Omental fat pad (tissue), 4 donors: ENCODE measurements around the gene FBXO21. TPM values are rescaled to one million over a fixed set of nuclear protein-coding genes. Genes with fewer than 3 reads are reported as not detected.
"Not testable (repeated sequence)": the region's sequence is repeated elsewhere in the genome, so short reads cannot be mapped to it uniquely, and the experiment has no call there.

ENCODE experiments used
- ATAC-seq: fragments of 150-250 bp; one replicate; pipeline ENCODE4 v1.9.1; 2016; ENCODE audit warnings: mild to moderate bottlenecking, moderate library complexity; ENCODE audit not compliant: low FRiP score
- DNase-seq: peaks from one replicate; pipeline ENCODE4 v3.0.0-alpha.2; 2019; ENCODE audit warnings: low spot score
- CTCF ChIP-seq, 3 donors: fragments of 450-650 bp; IDR thresholded peaks; one replicate each; pipeline ENCODE4 v1.5.1; 2016 to 2017; ENCODE audit warnings: antibody characterized with exemption in 3 of 3, mild to moderate bottlenecking in 3 of 3, moderate library complexity in 2 of 3
- total RNA-seq, 4 donors: library from RNA; depleted of rRNA; stranded (reverse); fragments of >200 nt; gene quantifications; one replicate each; pipeline ENCODE4 v1.1.0, GENCODE V29; 2016

Gene FBXO21
- total RNA-seq, 4 donors from 2014 or later, result 45.0 to 74.2 (median 62.2) TPM

DNA sequence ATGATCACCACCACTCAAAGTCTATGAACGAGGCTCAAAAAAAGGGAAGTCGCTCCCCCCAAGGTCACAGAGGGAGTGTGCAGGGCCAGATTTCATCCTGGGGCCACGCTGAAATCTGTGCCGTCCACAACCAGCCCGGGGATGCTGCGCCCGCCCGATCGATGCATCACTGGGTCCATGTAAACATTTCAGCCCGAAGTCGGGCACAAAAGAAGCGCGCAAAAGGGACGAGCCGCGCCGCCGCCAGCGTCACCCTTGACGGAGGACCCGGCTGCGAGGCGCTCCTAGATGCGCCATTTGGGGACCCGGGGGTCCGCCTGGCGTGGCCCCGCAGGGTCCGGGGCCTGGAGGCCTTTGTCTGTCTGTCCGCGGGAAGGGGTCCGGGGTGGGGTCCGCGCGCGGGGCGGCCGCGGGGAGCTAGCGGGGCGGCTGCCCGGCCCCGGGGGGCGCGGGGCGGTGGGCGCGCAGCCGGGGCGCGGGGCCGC, 503 bp downstream of the FBXO21 start:
- ATAC-seq, result peak; percentile 47
- no peak for TF ChIP-seq CTCF (IDR thresholded peaks at IDR 0.05)

GRCh38 chr12:117188961-117189724, 1.1 kb downstream of the FBXO21 start:
- ATAC-seq (peak; percentile 47), DNase-seq (no peak)
- TF ChIP-seq CTCF (IDR thresholded peaks at IDR 0.05), result no peak

More for the DNA sequence above, 503 bp downstream of the FBXO21 start:
- DNase-seq, result no peak

GRCh38 chr12:117188121-117188665, 2.1 kb downstream of the FBXO21 start:
- no peak for ATAC-seq
- DNase-seq, result no peak
- TF ChIP-seq CTCF (IDR thresholded peaks at IDR 0.05), result no peak

GRCh38 chr12:117187421-117187820, 2.8 kb downstream of the FBXO21 start:
- ATAC-seq, result no peak
- no peak for TF ChIP-seq CTCF (IDR thresholded peaks at IDR 0.05)
- no peak for DNase-seq

- ATAC-seq (no peak), DNase-seq (no peak)
- TF ChIP-seq CTCF (IDR thresholded peaks at IDR 0.05), result no peak
These were observed 7.4 kb downstream of the FBXO21 start for GRCh38 chr12:117182866-117183265.

DNA sequence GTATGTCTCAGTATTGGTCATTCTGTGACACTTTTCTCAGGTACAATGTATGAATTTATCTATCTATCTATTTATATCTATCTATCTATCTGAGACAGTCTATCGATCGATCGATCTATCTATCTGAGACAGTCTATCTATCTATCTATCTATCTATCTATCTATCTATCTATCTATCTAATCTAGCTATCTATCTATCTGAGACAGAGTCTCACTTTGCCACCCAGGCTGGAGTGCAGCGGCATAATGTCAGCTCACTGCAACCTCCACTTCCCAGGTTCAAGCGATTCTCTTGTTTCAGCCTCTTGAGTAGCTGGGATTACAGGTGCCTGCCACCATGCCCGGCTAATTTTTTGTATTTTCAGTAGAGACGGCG, 8.8 kb downstream of the FBXO21 start:
- ATAC-seq, DNase-seq: not testable (repeated sequence)

DNA sequence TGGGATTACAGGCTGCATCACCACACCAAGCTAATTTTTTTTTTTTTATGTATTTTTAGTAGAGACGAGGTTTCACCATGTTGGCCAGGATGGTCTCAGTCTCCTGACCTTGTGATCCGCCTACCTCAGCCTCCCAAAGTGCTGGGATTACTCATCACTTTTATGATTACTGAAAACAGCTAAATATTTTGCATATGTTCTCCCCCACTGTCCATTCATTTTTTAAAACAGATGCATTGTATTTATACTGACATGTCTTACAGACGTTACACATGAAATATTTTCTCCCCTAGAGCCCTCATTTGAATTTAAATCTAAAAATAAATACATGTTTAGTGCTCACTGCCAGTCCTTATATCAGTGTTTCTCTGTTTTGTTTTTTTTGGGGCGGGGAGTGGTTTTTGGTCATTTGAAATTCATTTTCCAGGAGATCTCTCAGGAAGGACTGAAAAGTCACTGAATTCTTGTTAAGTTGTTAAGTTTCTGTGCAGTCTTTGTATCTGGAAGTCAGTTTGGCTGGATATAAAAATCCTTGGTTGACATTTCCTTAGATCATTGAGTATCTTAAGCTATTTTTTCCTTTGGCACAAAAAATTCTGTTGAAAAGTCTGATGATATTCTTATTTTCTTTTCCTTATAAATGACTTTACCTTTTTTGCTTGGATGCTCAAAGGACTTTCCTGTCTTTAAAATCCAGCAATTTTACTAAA, 9.4 kb downstream of the FBXO21 start:
- DNase-seq (no peak), ATAC-seq (no peak)
- no peak for TF ChIP-seq CTCF (IDR thresholded peaks at IDR 0.05)
